A673 (cell line): Measurements from ENCODE around the gene VOPP1. TPM values are rescaled to one million over a fixed set of nuclear protein-coding genes. Genes with fewer than 3 reads are reported as not detected.
"Not testable (repeated sequence)": the region's sequence is repeated elsewhere in the genome, so short reads cannot be mapped to it uniquely, and the experiment has no call there.

ENCODE experiments used
- BruUV-seq: library from RNA; stranded (reverse); fragments of 400-500 nt; replicated peaks from 2 replicates; lab custom pipeline; 2021; lab: Mats Ljungman, UMichigan
- CTCF ChIA-PET: fragments of 300-600 bp; sonication (Branson Sonifier 250); formaldehyde crosslinking; loops from one replicate; lab custom pipeline; 2022; ENCODE audit warnings: antibody characterized with exemption; lab: Charles Lee
- POLR2A ChIA-PET: fragments of 300-600 bp; sonication (Branson Sonifier 250); formaldehyde crosslinking; loops from one replicate; lab custom pipeline; 2022; ENCODE audit warnings: antibody characterized with exemption; ENCODE audit not compliant: low non-redundant PET; lab: Charles Lee
- DNase-seq: peaks from one replicate; pipeline ENCODE4 v3.0.0-alpha.2; 2015; ENCODE audit warnings: low spot score
- H3K27ac ChIP-seq: fragments of 200-600 bp; sonication (generic); 2 replicates; pipeline ENCODE4 v1.5.1; 2016; ENCODE audit warnings: mixed run types, low read depth, mild to moderate bottlenecking, mixed read lengths, antibody characterized with exemption, low read length; ENCODE audit not compliant: poor library complexity, severe bottlenecking
- H3K27me3 ChIP-seq: fragments of 200-600 bp; sonication (generic); replicated peaks from 2 replicates; pipeline ENCODE4 v1.6.1; 2017; ENCODE audit warnings: mixed run types, low read depth, mild to moderate bottlenecking, mixed read lengths, antibody characterized with exemption, low read length; ENCODE audit not compliant: insufficient read depth, poor library complexity
- H3K36me3 ChIP-seq: fragments of 200-600 bp; sonication (generic); 2 replicates; pipeline ENCODE4 v1.6.1; 2016; ENCODE audit warnings: mixed run types, mild to moderate bottlenecking, mixed read lengths, antibody characterized with exemption, low read length; ENCODE audit not compliant: insufficient read depth, poor library complexity, severe bottlenecking
- H3K4me1 ChIP-seq: fragments of 200-600 bp; sonication (generic); 2 replicates; pipeline ENCODE4 v1.6.1; 2017; ENCODE audit warnings: mixed run types, mild to moderate bottlenecking, mixed read lengths, antibody characterized with exemption, low read length; ENCODE audit not compliant: insufficient read depth, poor library complexity, severe bottlenecking
- H3K4me3 ChIP-seq: fragments of 200-600 bp; sonication (generic); 2 replicates; pipeline ENCODE4 v1.5.1; 2016; ENCODE audit warnings: low read depth, mixed run types, mild to moderate bottlenecking, mixed read lengths, low read length; ENCODE audit not compliant: poor library complexity, severe bottlenecking
- H3K9me3 ChIP-seq: fragments of 200-600 bp; sonication (generic); 2 replicates; pipeline ENCODE4 v1.6.1; 2016; ENCODE audit warnings: mixed run types, low read depth, mild to moderate bottlenecking, mixed read lengths, antibody characterized with exemption, low read length; ENCODE audit not compliant: poor library complexity, severe bottlenecking
- CTCF ChIP-seq: fragments of 300-800, 200-600 bp; sonication (generic); conservative IDR thresholded peaks from 2 replicates; pipeline ENCODE4 v1.5.1; 2017; ENCODE audit warnings: low read depth, mild to moderate bottlenecking, antibody characterized with exemption, low read length, moderate library complexity, mixed read lengths
- EZH2 ChIP-seq: fragments of 200-600 bp; sonication (generic); IDR thresholded peaks from 2 replicates; pipeline ENCODE4 v1.6.1; 2017; ENCODE audit warnings: borderline replicate concordance, low read depth, mild to moderate bottlenecking, mixed read lengths, antibody characterized with exemption, low read length; ENCODE audit not compliant: poor library complexity, severe bottlenecking
- intact Hi-C: fragments of 100-400 bp; cut with micrococcal nuclease; formaldehyde crosslinking; loops from one replicate; pipeline ENCODE4 v1.10.0; 2022; ENCODE audit not compliant: unreplicated experiment
- total RNA-seq: library from RNA; stranded (reverse); gene quantifications from 2 replicates; pipeline ENCODE4 v1.2.3, GENCODE V29; 2021

VOPP1 gene
- total RNA-seq, 1 experiment from 2014 or later: 49.6 TPM

DNA sequence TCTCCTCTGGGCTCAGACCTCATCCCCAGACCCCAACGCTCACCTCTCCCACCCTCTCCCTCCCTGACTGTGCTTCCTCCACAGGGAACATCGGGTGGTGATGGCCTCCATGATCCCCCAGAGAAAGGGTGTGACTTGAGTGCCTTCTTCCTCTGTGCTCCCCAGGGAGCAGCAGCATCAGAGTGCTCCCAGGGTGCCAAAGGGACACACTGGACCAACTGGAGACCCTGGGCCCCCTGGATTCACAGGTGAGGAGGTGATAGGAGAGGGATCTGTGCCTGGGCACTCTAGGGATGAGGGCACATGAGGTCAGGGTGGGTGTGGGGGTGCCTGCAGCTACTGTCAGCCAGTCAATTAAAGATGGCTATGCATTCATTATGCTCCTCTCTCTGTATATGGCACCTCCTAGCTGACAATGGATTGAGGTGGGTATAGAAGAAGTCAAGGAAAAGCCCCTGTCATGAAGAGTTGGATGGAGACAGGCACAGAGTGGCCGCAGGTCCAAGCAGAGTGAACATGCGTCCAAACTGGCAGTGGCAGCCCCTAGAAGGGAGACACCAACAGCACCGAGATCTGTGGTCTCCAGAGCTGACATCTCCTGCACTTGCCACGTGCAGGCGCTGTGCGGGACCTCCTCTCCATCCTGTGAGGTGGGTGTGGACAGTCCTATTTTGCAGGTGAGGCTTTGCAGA, 15.5 kb upstream of the VOPP1 start:
- ChIA-PET POLR2A (no interaction called here), CTCF (no interaction called here)
- intact Hi-C loops: loop anchor here (5.0 kb wide), 1 partner anchor 306 kb away; no protein-coding TSS in a partner anchor

GRCh38 chr7:55582656-55583055, 10.4 kb upstream of the VOPP1 start:
- POLR2A ChIA-PET, H3K4me3 ChIP-seq, H3K27ac ChIP-seq, H3K36me3 ChIP-seq, BruUV-seq, H3K27me3 ChIP-seq, CTCF ChIA-PET, H3K4me1 ChIP-seq, DNase-seq, H3K9me3 ChIP-seq, intact Hi-C loops: not testable (repeated sequence)

More for the DNA sequence above, 15.5 kb upstream of the VOPP1 start:
- H3K36me3 ChIP-seq: no peaks in the 10 kb centered on the region
- no peaks in the 10 kb centered on the region for H3K9me3 ChIP-seq
- H3K27me3 ChIP-seq: no peaks in the 10 kb centered on the region
- no peak overlapping the region for H3K27ac ChIP-seq
- TF ChIP-seq EZH2: no peak
- no peak for TF ChIP-seq CTCF
- no peaks in the 10 kb centered on the region for H3K4me1 ChIP-seq
- DNase-seq: no peak
- BruUV-seq: no TSS peak
- no peak overlapping the region for H3K4me3 ChIP-seq

- Histone ChIP-seq H3K4me1 (no peaks in the 10 kb centered on the region), H3K27me3 (no peaks in the 10 kb centered on the region), H3K36me3 (no peaks in the 10 kb centered on the region), H3K9me3 (no peaks in the 10 kb centered on the region), H3K4me3 (no peak overlapping the region), H3K27ac (no peak overlapping the region)
- ChIA-PET CTCF (no interaction called here), POLR2A (no interaction called here)
- no TSS peak for BruUV-seq
- intact Hi-C loops: no loop called here
- TF ChIP-seq EZH2 (no peak), CTCF (no peak)
- DNase-seq: no peak
Measured at GRCh38 chr7:55576753-55577152, 4.5 kb upstream of the VOPP1 start.

- Histone ChIP-seq H3K4me1 (peaks cover under 1% of the 10 kb centered on the region), H3K9me3 (no peaks in the 10 kb centered on the region), H3K4me3 (no peak overlapping the region), H3K27ac (no peak overlapping the region), H3K36me3 (no peaks in the 10 kb centered on the region), H3K27me3 (no peaks in the 10 kb centered on the region)
- POLR2A ChIA-PET: no interaction called here
- DNase-seq: no peak
- TF ChIP-seq CTCF: no peak
- no peak for TF ChIP-seq EZH2
- intact Hi-C loops: no loop called here
- CTCF ChIA-PET: no interaction called here
- BruUV-seq: no TSS peak
Measured at GRCh38 chr7:55575733-55576132, 3.4 kb upstream of the VOPP1 start.
